GM23248 (cell line): Measurements from ENCODE around the gene DET1.

ENCODE experiments used
- EZH2 ChIP-seq: fragments of 200-600 bp; sonication (generic); IDR thresholded peaks from 2 replicates; pipeline ENCODE4 v1.6.1; 2018; ENCODE audit warnings: antibody characterized with exemption, mild to moderate bottlenecking; ENCODE audit not compliant: insufficient read depth, poor library complexity, severe bottlenecking
- EZH2phosphoT487 ChIP-seq: fragments of 200-600 bp; sonication (generic); IDR thresholded peaks from 2 replicates; pipeline ENCODE4 v1.6.1; 2018; ENCODE audit warnings: antibody characterized with exemption, moderate library complexity, mild to moderate bottlenecking, low read depth; ENCODE audit not compliant: insufficient read depth

DNA sequence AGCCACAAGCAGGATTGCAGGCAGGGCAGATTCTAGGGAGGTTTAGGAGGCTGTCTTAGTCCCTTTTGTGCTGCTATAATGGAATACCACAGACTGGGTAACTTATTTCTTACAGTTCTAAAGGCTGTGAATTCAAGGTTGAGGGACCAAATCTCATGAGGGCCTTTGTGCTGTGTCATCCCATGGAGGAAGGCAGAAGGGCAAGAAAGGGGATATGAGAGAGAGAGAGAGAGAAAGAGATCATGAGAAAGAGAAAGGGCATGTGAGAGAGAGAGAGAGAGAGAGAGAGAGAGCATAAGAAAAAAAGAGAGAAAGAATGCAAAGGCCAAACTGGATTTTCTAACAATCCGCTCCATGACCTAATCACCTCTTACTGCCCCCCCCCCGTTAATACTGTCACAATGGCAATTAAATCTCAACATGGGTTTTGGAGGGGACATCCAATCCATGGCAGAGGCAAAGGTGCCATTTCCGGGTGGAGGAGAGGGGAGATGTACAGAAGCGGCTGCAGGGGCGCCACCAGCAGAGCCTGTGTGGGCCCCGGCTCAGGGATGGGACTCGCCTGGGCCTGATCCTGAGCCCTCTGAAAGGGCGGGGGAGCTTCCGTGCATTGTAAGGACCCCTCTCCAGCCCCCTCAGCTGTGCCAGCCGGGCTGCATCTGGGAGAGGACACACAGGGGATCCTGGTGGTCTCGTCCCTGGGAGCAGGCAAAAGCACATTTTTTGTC is 58.5 kb downstream of the DET1 start:
- TF ChIP-seq EZH2 (no peak), EZH2phosphoT487 (no peak)
